B cell (primary cell): ENCODE results near the gene CCDC91. TPM values are rescaled to one million over a fixed set of nuclear protein-coding genes. Genes with fewer than 3 reads are reported as not detected.

Experiments used
- ATAC-seq: fragments of 200-7000 bp; cut with Tn5 transposase; one replicate; pipeline ENCODE4 v1.10.0; 2021; ENCODE audit warnings: low read depth, mild to moderate bottlenecking, moderate number of reproducible peaks, moderate library complexity
- CTCF ChIA-PET: fragments of 350-600 bp; sonication (Branson Sonifier 250); formaldehyde crosslinking; loops from one replicate; lab custom pipeline; 2021; ENCODE audit warnings: antibody characterized with exemption, inconsistent platforms; lab: Charles Lee
- POLR2A ChIA-PET: fragments of 350-600 bp; sonication (Branson Sonifier 250); formaldehyde crosslinking; loops from one replicate; lab custom pipeline; 2021; ENCODE audit warnings: antibody characterized with exemption; lab: Charles Lee
- DNase-seq: peaks from one replicate; pipeline ENCODE4 v3.0.0; 2013
- H2AFZ ChIP-seq: 2 replicates; pipeline ENCODE4 v1.6.1; 2012; ENCODE audit warnings: mild to moderate bottlenecking, low read depth, low read length; ENCODE audit not compliant: insufficient read depth, poor library complexity, severe bottlenecking
- H3K27ac ChIP-seq, 2 donors: 1 replicate in 1 of 2; 2 replicates in 1 of 2; pipeline ENCODE4 v1.5.1; 2012 to 2013; ENCODE audit warnings: low read length in 2 of 2, mild to moderate bottlenecking in 2 of 2, moderate library complexity in 1 of 2
- H3K27me3 ChIP-seq, 4 experiments: fragments of 200-600 bp in 1 of 4; sonication (generic) in 1 of 4; replicated peaks in 1 of 4; 1 replicate in 2 of 4; 2 replicates in 2 of 4; pipeline versions ENCODE4 v1.6.1 to v1.7.0; 2013 to 2016; ENCODE audit warnings: low read length in 3 of 4, mild to moderate bottlenecking in 2 of 4, mixed read lengths in 1 of 4, moderate library complexity in 1 of 4; ENCODE audit not compliant: insufficient read depth in 4 of 4, control insufficient read depth in 3 of 4; ENCODE audit errors: control extremely low read depth in 1 of 4
- H3K36me3 ChIP-seq, 2 experiments: replicated peaks in 1 of 2; 1 replicate in 1 of 2; 2 replicates in 1 of 2; pipeline versions ENCODE4 v1.6.1 to v1.7.1; 2013; ENCODE audit warnings: low read length in 1 of 2; ENCODE audit not compliant: insufficient read depth in 2 of 2, control insufficient read depth in 1 of 2; ENCODE audit errors: control extremely low read depth in 1 of 2, extremely low read depth in 1 of 2
- H3K4me1 ChIP-seq, 2 donors: fragments of 200-600 bp in 1 of 2; sonication (generic) in 1 of 2; 1 replicate in 1 of 2; 2 replicates in 1 of 2; pipeline versions ENCODE4 v1.5.1 to v1.6.1; 2013 to 2017; ENCODE audit warnings: low read length in 2 of 2; ENCODE audit not compliant: control insufficient read depth in 2 of 2, insufficient read depth in 2 of 2
- H3K4me2 ChIP-seq: replicated peaks from 2 replicates; pipeline ENCODE3; 2012; ENCODE audit warnings: mild to moderate bottlenecking, low read depth, low read length; ENCODE audit not compliant: poor library complexity, severe bottlenecking
- H3K4me3 ChIP-seq, 5 experiments: fragments of 200-600 bp in 1 of 5; sonication (generic) in 1 of 5; 1 replicate in 3 of 5; 2 replicates in 2 of 5; pipeline versions ENCODE4 v1.5.1 to v1.7.0; 2011 to 2016; ENCODE audit warnings: low read length in 4 of 5, mild to moderate bottlenecking in 4 of 5, low read depth in 2 of 5, control low read depth in 1 of 5, moderate library complexity in 1 of 5; ENCODE audit not compliant: insufficient read depth in 1 of 5; ENCODE audit errors: control extremely low read depth in 1 of 5, extremely low read depth in 1 of 5
- H3K79me2 ChIP-seq: fragments of 200-600 bp; sonication (generic); one replicate; pipeline ENCODE4 v1.6.0; 2016; ENCODE audit warnings: low read length; ENCODE audit not compliant: control insufficient read depth, insufficient read depth
- H3K9ac ChIP-seq: fragments of 200-600 bp; sonication (generic); 2 replicates; pipeline ENCODE4 v1.6.1; 2017; ENCODE audit warnings: mild to moderate bottlenecking, low read length, moderate library complexity
- H3K9me3 ChIP-seq, 3 donors: one replicate each; pipeline versions ENCODE4 v1.6.1 to v1.7.1; 2013; ENCODE audit warnings: low read length in 2 of 3; ENCODE audit not compliant: control insufficient read depth in 2 of 3, insufficient read depth in 1 of 3; ENCODE audit errors: control extremely low read depth in 1 of 3
- H4K20me1 ChIP-seq: 2 replicates; pipeline ENCODE4 v1.6.0; 2012; ENCODE audit warnings: mild to moderate bottlenecking, low read length; ENCODE audit not compliant: insufficient read depth, control insufficient read depth, poor library complexity, severe bottlenecking
- H3K27ac Mint-ChIP-seq: one replicate; pipeline ENCODE4 v1.8.0; 2021; ENCODE audit warnings: mixed read lengths
- H3K27me3 Mint-ChIP-seq: one replicate; pipeline ENCODE4 v1.8.0; 2021; ENCODE audit warnings: mixed read lengths
- H3K4me1 Mint-ChIP-seq: one replicate; pipeline ENCODE4 v1.8.0; 2021; ENCODE audit warnings: mixed read lengths
- H3K4me3 Mint-ChIP-seq: one replicate; pipeline ENCODE4 v1.8.0; 2021; ENCODE audit warnings: mixed read lengths
- H3K9me3 Mint-ChIP-seq: one replicate; pipeline ENCODE4 v1.8.0; 2022; ENCODE audit warnings: mixed read lengths; ENCODE audit not compliant: insufficient read depth
- CTCF ChIP-seq: fragments of 200-600 bp; IDR thresholded peaks from one replicate; pipeline ENCODE4 v1.8.0; 2022; ENCODE audit warnings: antibody characterized with exemption, mild to moderate bottlenecking
- EZH2 ChIP-seq: IDR thresholded peaks from 2 replicates; pipeline ENCODE4 v1.6.1; 2012; ENCODE audit warnings: borderline replicate concordance, low read depth, mild to moderate bottlenecking, moderate library complexity, low read length; ENCODE audit not compliant: insufficient read depth, poor library complexity, severe bottlenecking
- WGBS: methylation state at CpG from one replicate; pipeline ENCODE4 v1.1.5; 2013; ENCODE audit warnings: missing lambda C conversion rate; ENCODE audit not compliant: insufficient coverage; 5-methylcytosine and 5-hydroxymethylcytosine counted together
- intact Hi-C: fragments of 100-400 bp; cut with micrococcal nuclease; formaldehyde crosslinking; loops from one replicate; pipeline ENCODE4 v1.10.0; 2022
- polyA plus RNA-seq: library from polyadenylated mRNA; depleted of rRNA; stranded (reverse); fragments of >200 nt; gene quantifications from 2 replicates; pipeline ENCODE4 v1.2.3, GENCODE V29; 2012
- total RNA-seq, 2 donors: library from RNA; stranded (reverse); fragments of 120-200 nt in 1 of 2; gene quantifications; 1 replicate in 1 of 2; 2 replicates in 1 of 2; pipeline versions ENCODE4 v1.2.3 to v1.2.4, GENCODE V29; 2013 to 2022

The CCDC91 gene
- total and polyA plus RNA-seq, 2 donors (not counting 1 experiment from before 2014, with no cell fraction given), result 10.9 to 64.8 TPM

GRCh38 chr12:28574746-28575592, 384.7 kb downstream of the CCDC91 start:
- 85% methylated on average over 4 of the region's 5 CpGs for WGBS
- TF ChIP-seq CTCF, result no peak
- no peak for TF ChIP-seq EZH2
- Histone ChIP-seq H4K20me1 (no peaks in the 10 kb centered on the region), H3K27me3 (no peaks in the 10 kb centered on the region), H3K4me1 (no peaks in the 10 kb centered on the region), H3K9ac (no peak overlapping the region), H3K4me3 (no peak overlapping the region), H3K4me2 (no peak overlapping the region), H3K36me3 (no peaks in the 10 kb centered on the region), H2AFZ (no peak overlapping the region), H3K27ac (no peak overlapping the region), H3K9me3 (no peaks in the 10 kb centered on the region), H3K79me2 (no peaks in the 10 kb centered on the region)
- intact Hi-C loops, result no loop called here
- no peak for DNase-seq
- no peak overlapping the region for H3K27ac Mint-ChIP-seq
- no peak overlapping the region for H3K4me3 Mint-ChIP-seq
- ChIA-PET POLR2A (no interaction called here), CTCF (no interaction called here)
- H3K9me3 Mint-ChIP-seq, result no peaks in the 10 kb centered on the region
- ATAC-seq, result no peak
- H3K4me1 Mint-ChIP-seq, result no peaks in the 10 kb centered on the region
- no peaks in the 10 kb centered on the region for H3K27me3 Mint-ChIP-seq

GRCh38 chr12:28575593-28576205, 385.4 kb downstream of the CCDC91 start:
- ChIA-PET CTCF (no interaction called here), POLR2A (no interaction called here)
- no peaks in the 10 kb centered on the region for H3K4me1 ChIP-seq
- WGBS, result 84% methylated on average over 2 of the region's 3 CpGs
- H3K36me3 ChIP-seq, result no peaks in the 10 kb centered on the region
- intact Hi-C loops, result no loop called here
- no peaks in the 10 kb centered on the region for H3K79me2 ChIP-seq
- Mint-ChIP-seq H3K4me3 (no peak overlapping the region), H3K27me3 (no peaks in the 10 kb centered on the region), H3K9me3 (no peaks in the 10 kb centered on the region), H3K27ac (no peak overlapping the region), H3K4me1 (no peaks in the 10 kb centered on the region)
- ATAC-seq (no peak), DNase-seq (no peak)
- H3K9ac ChIP-seq, result no peak overlapping the region
- no peaks in the 10 kb centered on the region for H3K27me3 ChIP-seq
- H3K4me3 ChIP-seq, result no peak overlapping the region
- no peak for TF ChIP-seq CTCF
- no peak for TF ChIP-seq EZH2
- no peaks in the 10 kb centered on the region for H3K9me3 ChIP-seq
- H4K20me1 ChIP-seq, result no peaks in the 10 kb centered on the region
- no peak overlapping the region for H3K27ac ChIP-seq
- H2AFZ ChIP-seq, result no peak overlapping the region
- no peak overlapping the region for H3K4me2 ChIP-seq
